ENCODE measurements around the gene WNK2.

- no peak for TF ChIP-seq POLR2A (IDR thresholded peaks at IDR 0.05; ENCODE audit: low read length)
- no peak for TF ChIP-seq GATA1 (IDR thresholded peaks at IDR 0.05; ENCODE audit: low read depth, low read length)
Observed at GRCh38 chr9:93170571-93170970, 13.4 kb upstream of the WNK2 start.
